H1 (cell line): ENCODE results near the gene SLC26A4. TPM values are rescaled to one million over a fixed set of nuclear protein-coding genes. Genes with fewer than 3 reads are reported as not detected.

Experiments
- CTCF ChIA-PET: fragments of 300-600 bp; sonication (Branson Sonifier 250); formaldehyde crosslinking; loops from one replicate; lab custom pipeline; 2021; ENCODE audit not compliant: partially characterized antibody; lab: Charles Lee
- POLR2A ChIA-PET: fragments of 300-600 bp; sonication (Branson Sonifier 250); formaldehyde crosslinking; loops from one replicate; lab custom pipeline; 2021; ENCODE audit warnings: inconsistent platforms; ENCODE audit not compliant: partially characterized antibody; lab: Charles Lee
- DNase-seq, 2 experiments: peaks; one replicate each; pipeline versions ENCODE4 v3.0.0 to v3.0.0-alpha.2; 2010 to 2022; ENCODE audit warnings: low spot score in 2 of 2, low read depth in 1 of 2, mixed read lengths in 1 of 2
- FAIRE-seq: peaks from 2 replicates; lab custom pipeline; 2011; peaks lifted over from hg19 to GRCh38; lab: Jason Lieb, UNC
- H2AFZ ChIP-seq: 2 replicates; pipeline ENCODE4 v1.8.1; 2012; ENCODE audit warnings: low read length, inconsistent platforms
- H2AK5ac ChIP-seq: 2 replicates; pipeline ENCODE4 v1.6.1; 2013; ENCODE audit warnings: low read depth, low read length
- H2BK120ac ChIP-seq: replicated peaks from 2 replicates; pipeline ENCODE3; 2013; ENCODE audit warnings: low read depth, low read length, inconsistent platforms
- H2BK12ac ChIP-seq: 2 replicates; pipeline ENCODE4 v1.6.1; 2013; ENCODE audit warnings: low read depth, low read length
- H2BK15ac ChIP-seq: 2 replicates; pipeline ENCODE4 v1.6.1; 2013; ENCODE audit warnings: low read length
- H2BK20ac ChIP-seq: 2 replicates; pipeline ENCODE4 v1.6.1; 2013; ENCODE audit warnings: low read length
- H2BK5ac ChIP-seq: 2 replicates; pipeline ENCODE4 v1.6.1; 2013; ENCODE audit warnings: low read depth, low read length
- H3K14ac ChIP-seq: 2 replicates; pipeline ENCODE4 v1.6.1; 2013; ENCODE audit warnings: inconsistent platforms; ENCODE audit not compliant: insufficient read length
- H3K18ac ChIP-seq: 2 replicates; pipeline ENCODE4 v1.6.1; 2013; ENCODE audit warnings: low read length; ENCODE audit errors: extremely low read depth
- H3K23ac ChIP-seq: 2 replicates; pipeline ENCODE4 v1.6.1; 2013; ENCODE audit warnings: inconsistent platforms; ENCODE audit not compliant: insufficient read length
- H3K23me2 ChIP-seq: 2 replicates; pipeline ENCODE4 v1.6.1; 2013; ENCODE audit warnings: low read depth, low read length
- H3K27ac ChIP-seq: 2 replicates; pipeline ENCODE4 v1.6.1; 2011; ENCODE audit warnings: low read depth, low read length, inconsistent platforms
- H3K27me3 ChIP-seq, 4 experiments: replicated peaks in 1 of 4; 1 replicate in 1 of 4; 2 replicates in 3 of 4; pipeline versions ENCODE4 v1.6.1 to v1.8.1; 2011 to 2013; ENCODE audit warnings: low read length in 3 of 4, mild to moderate bottlenecking in 3 of 4, inconsistent platforms in 2 of 4, mixed read lengths in 2 of 4, moderate library complexity in 1 of 4; ENCODE audit not compliant: control insufficient read depth in 3 of 4, insufficient read depth in 3 of 4; ENCODE audit errors: extremely low read depth in 1 of 4
- H3K36me3 ChIP-seq, 4 experiments: 2 replicates each; pipeline versions ENCODE4 v1.6.1 to v1.8.1; 2011 to 2013; ENCODE audit warnings: mild to moderate bottlenecking in 4 of 4, low read length in 3 of 4, moderate library complexity in 2 of 4, control low read depth in 1 of 4, inconsistent platforms in 1 of 4; ENCODE audit not compliant: insufficient read depth in 4 of 4, control insufficient read depth in 2 of 4
- H3K4ac ChIP-seq: replicated peaks from 2 replicates; pipeline ENCODE3; 2013; ENCODE audit warnings: low read length, low read depth, mixed read lengths, inconsistent platforms; ENCODE audit not compliant: insufficient read length
- H3K4me1 ChIP-seq, 4 experiments: replicated peaks in 1 of 4; 1 replicate in 1 of 4; 2 replicates in 3 of 4; pipeline versions ENCODE4 v1.6.1 to v1.8.1; 2011 to 2013; ENCODE audit warnings: low read length in 3 of 4, inconsistent platforms in 2 of 4, mixed read lengths in 1 of 4; ENCODE audit not compliant: insufficient read depth in 4 of 4, control insufficient read depth in 3 of 4
- H3K4me2 ChIP-seq, 2 experiments: 2 replicates each; pipeline versions ENCODE4 v1.6.1 to v1.8.1; 2011 to 2013; ENCODE audit warnings: low read depth in 2 of 2, low read length in 2 of 2, control low read depth in 1 of 2, inconsistent platforms in 1 of 2, mild to moderate bottlenecking in 1 of 2; ENCODE audit not compliant: insufficient read depth in 1 of 2
- H3K4me3 ChIP-seq, 4 experiments: fragments of 200-600, 300-600 bp in 1 of 4; sonication (generic), shearing (Covaris generic), sonication (Bioruptor Twin) in 1 of 4; 2 replicates each; pipeline versions ENCODE4 v1.5.1 to v1.8.1; 2011 to 2016; ENCODE audit warnings: low read length in 4 of 4, low read depth in 3 of 4, control low read depth in 2 of 4, inconsistent platforms in 2 of 4, mild to moderate bottlenecking in 2 of 4, mixed read lengths in 1 of 4, moderate library complexity in 1 of 4; ENCODE audit not compliant: insufficient read depth in 2 of 4; ENCODE audit errors: extremely low read depth in 1 of 4
- H3K56ac ChIP-seq: replicated peaks from 2 replicates; pipeline ENCODE3; 2013; ENCODE audit warnings: low read depth, mild to moderate bottlenecking, mixed read lengths, low read length, inconsistent platforms; ENCODE audit not compliant: insufficient read length
- H3K79me1 ChIP-seq: 2 replicates; pipeline ENCODE4 v1.6.1; 2013; ENCODE audit warnings: low read depth, low read length, control low read depth
- H3K79me2 ChIP-seq, 2 experiments: 2 replicates each; pipeline versions ENCODE4 v1.6.1 to v1.8.1; 2012 to 2013; ENCODE audit warnings: low read length in 2 of 2, mild to moderate bottlenecking in 2 of 2, inconsistent platforms in 1 of 2; ENCODE audit not compliant: insufficient read depth in 2 of 2, control insufficient read depth in 1 of 2
- H3K9ac ChIP-seq, 4 experiments: replicated peaks in 1 of 4; 1 replicate in 1 of 4; 2 replicates in 3 of 4; pipeline versions ENCODE4 v1.6.1 to v1.8.1; 2011 to 2013; ENCODE audit warnings: low read depth in 3 of 4, low read length in 3 of 4, control low read depth in 2 of 4, mild to moderate bottlenecking in 2 of 4, moderate library complexity in 2 of 4, inconsistent platforms in 1 of 4; ENCODE audit errors: extremely low read depth in 1 of 4
- H3K9me3 ChIP-seq, 2 experiments: 2 replicates each; pipeline versions ENCODE4 v1.6.1 to v1.8.1; 2012 to 2013; ENCODE audit warnings: mild to moderate bottlenecking in 2 of 2, moderate library complexity in 2 of 2, control low read depth in 1 of 2, inconsistent platforms in 1 of 2, low read depth in 1 of 2, low read length in 1 of 2, mixed read lengths in 1 of 2; ENCODE audit not compliant: insufficient read depth in 2 of 2
- H4K20me1 ChIP-seq, 2 experiments: replicated peaks in 1 of 2; 2 replicates each; pipeline versions ENCODE3 to v1.8.1; 2011 to 2013; ENCODE audit warnings: inconsistent platforms in 2 of 2, low read length in 2 of 2, mild to moderate bottlenecking in 1 of 2; ENCODE audit not compliant: insufficient read depth in 2 of 2, control insufficient read depth in 1 of 2
- H4K5ac ChIP-seq: 2 replicates; pipeline ENCODE4 v1.6.1; 2013; ENCODE audit warnings: low read length, low read depth, mixed read lengths, inconsistent platforms; ENCODE audit not compliant: insufficient read length
- H4K8ac ChIP-seq: 2 replicates; pipeline ENCODE4 v1.8.0; 2013; ENCODE audit warnings: mild to moderate bottlenecking, moderate library complexity, low read length, inconsistent platforms; ENCODE audit not compliant: insufficient read depth; ENCODE audit errors: extremely low read depth
- H4K91ac ChIP-seq: replicated peaks from 2 replicates; pipeline ENCODE3; 2013; ENCODE audit warnings: low read length, mixed read lengths, inconsistent platforms; ENCODE audit not compliant: insufficient read length
- POU5F1 ChIP-seq: IDR thresholded peaks from 2 replicates; pipeline ENCODE4 v1.6.1; 2011; ENCODE audit warnings: low read depth, mild to moderate bottlenecking, low read length, moderate library complexity
- WGBS, 2 experiments: shearing (Covaris generic) in 1 of 2; methylation state at CpG; one replicate each; pipeline versions ENCODE4 v1.1.6 to v1.1.7; 2013 to 2015; ENCODE audit warnings: low lambda C conversion rate in 2 of 2, mixed read lengths in 2 of 2, inconsistent platforms in 1 of 2, low coverage in 1 of 2, missing lambda C conversion rate in 1 of 2; ENCODE audit not compliant: insufficient replicate concordance in 2 of 2, insufficient coverage in 1 of 2, insufficient read length in 1 of 2; ENCODE audit errors: extremely low coverage in 1 of 2, missing lambda C conversion rate in 1 of 2; 5-methylcytosine and 5-hydroxymethylcytosine counted together
- polyA plus RNA-seq, 7 experiments: library from polyadenylated mRNA; depleted of rRNA in 3 of 7; stranded (reverse) in 5 of 7; unstranded in 2 of 7; fragments of >200 nt in 5 of 7; fragments of 200-250 nt in 2 of 7; gene quantifications; 1 replicate in 5 of 7; 2 replicates in 1 of 7; 4 replicates in 1 of 7; pipeline versions ENCODE4 v1.2.1 to v1.2.3, GENCODE V29; 2011 to 2013; ENCODE audit warnings: missing spikeins in 2 of 7, mixed read lengths in 2 of 7
- total RNA-seq: library from RNA; stranded (reverse); fragmentation: NEBNext Ultra II Directional; extraction: Animal tissue kit (Norgen Biotek cat#: 25700); gene quantifications from 2 replicates; pipeline ENCODE4 v1.2.1, GENCODE V29; 2021

Gene SLC26A4
- total and polyA plus RNA-seq, 2 of the 8 experiments (the other 6 are each of a cell fraction or from before 2014, with no cell fraction given), result 0.11 to 0.35 TPM

- POLR2A ChIA-PET, result no interaction called here
Observed at GRCh38 chr7:107721286-107721685, 60.7 kb downstream of the SLC26A4 start.

More at GRCh38 chr7:107721286-107721685, 60.7 kb downstream of the SLC26A4 start:
- Histone ChIP-seq H2BK20ac (no peak overlapping the region), H3K9me3 (no peaks in the 10 kb centered on the region), H3K4ac (no peak overlapping the region), H3K27me3 (no peaks in the 10 kb centered on the region), H3K27ac (no peak overlapping the region), H4K8ac (no peak overlapping the region), H2BK120ac (no peak overlapping the region), H3K56ac (no peak overlapping the region), H2BK5ac (no peak overlapping the region), H2AK5ac (no peak overlapping the region), H3K9ac (no peak overlapping the region), H3K79me2 (no peaks in the 10 kb centered on the region), H4K5ac (no peak overlapping the region), H3K4me3 (no peak overlapping the region), H3K23me2 (no peaks in the 10 kb centered on the region), H2AFZ (no peak overlapping the region), H4K20me1 (no peaks in the 10 kb centered on the region), H2BK12ac (no peak overlapping the region), H3K18ac (no peak overlapping the region), H3K23ac (no peak overlapping the region), H4K91ac (no peak overlapping the region), H3K4me1 (no peaks in the 10 kb centered on the region), H3K79me1 (no peaks in the 10 kb centered on the region), H2BK15ac (no peak overlapping the region), H3K36me3 (no peaks in the 10 kb centered on the region), H3K4me2 (no peak overlapping the region), H3K14ac (no peak overlapping the region)
- CTCF ChIA-PET, result interaction anchor here (1.5 to 2.2 kb wide), 2 partner anchors 17 to 258 kb away, joined by 3 to 9 read pairs; no protein-coding TSS in a partner anchor
- FAIRE-seq, result no peak
- WGBS, 2 experiments, result 68% methylated on average over 1 of the region's 1 CpG; no CpG with 5 or more reads in 1 of the 2 experiments
- TF ChIP-seq POU5F1, result no peak
- no peak for DNase-seq
